Activated naive CD4-positive, alpha-beta T cell treated with anti-CD3 and anti-CD28 coated beads, Interleukin-2, amount 50 U/mL, for 24 hours (primary cell): ENCODE results near the gene PPP2R2C.
A peak's percentile ranks its signal among the peaks of the same experiment; 100 is the strongest.

Experiments used
- H3K27ac Mint-ChIP-seq: one replicate; pipeline ENCODE4 v1.8.0; 2021; ENCODE audit warnings: mild to moderate bottlenecking, mixed read lengths
- H3K27me3 Mint-ChIP-seq: one replicate; pipeline ENCODE4 v1.8.0; 2021; ENCODE audit warnings: mixed read lengths
- H3K36me3 Mint-ChIP-seq: one replicate; pipeline ENCODE4 v1.8.0; 2021; ENCODE audit warnings: mixed read lengths
- H3K4me1 Mint-ChIP-seq: one replicate; pipeline ENCODE4 v1.8.0; 2021; ENCODE audit warnings: mixed read lengths
- H3K4me3 Mint-ChIP-seq: one replicate; pipeline ENCODE4 v1.8.0; 2021; ENCODE audit warnings: mild to moderate bottlenecking, mixed read lengths
- H3K9me3 Mint-ChIP-seq: one replicate; pipeline ENCODE4 v1.8.0; 2021; ENCODE audit warnings: mixed read lengths

The PPP2R2C gene

DNA sequence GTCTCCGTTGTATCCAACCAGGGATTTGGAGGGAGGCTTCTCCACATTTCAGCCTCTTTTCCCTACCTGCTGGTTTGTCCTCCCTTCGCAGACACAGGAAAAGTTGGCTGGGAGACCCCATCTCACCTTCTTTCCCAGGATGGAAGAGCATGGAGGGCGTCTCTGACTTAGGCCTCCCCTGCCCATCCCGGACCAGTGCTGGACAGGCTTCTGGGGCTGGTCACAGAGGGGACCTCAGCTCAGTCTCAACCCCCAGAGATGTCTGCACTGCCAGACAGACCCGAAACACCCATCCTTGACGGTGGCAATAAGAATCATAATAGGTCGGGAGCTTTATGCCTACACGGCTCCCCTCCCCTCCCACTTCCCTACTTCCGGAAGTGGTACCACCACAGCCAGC, 201.2 kb downstream of the PPP2R2C start:
- H3K4me3 Mint-ChIP-seq = peak overlapping the region; percentile 89
- no peaks in the 10 kb centered on the region for H3K36me3 Mint-ChIP-seq
- no peaks in the 10 kb centered on the region for H3K9me3 Mint-ChIP-seq
- H3K27ac Mint-ChIP-seq = no peak overlapping the region
- peaks cover 16% of the 10 kb centered on the region for H3K4me1 Mint-ChIP-seq
- H3K27me3 Mint-ChIP-seq = no peaks in the 10 kb centered on the region

DNA sequence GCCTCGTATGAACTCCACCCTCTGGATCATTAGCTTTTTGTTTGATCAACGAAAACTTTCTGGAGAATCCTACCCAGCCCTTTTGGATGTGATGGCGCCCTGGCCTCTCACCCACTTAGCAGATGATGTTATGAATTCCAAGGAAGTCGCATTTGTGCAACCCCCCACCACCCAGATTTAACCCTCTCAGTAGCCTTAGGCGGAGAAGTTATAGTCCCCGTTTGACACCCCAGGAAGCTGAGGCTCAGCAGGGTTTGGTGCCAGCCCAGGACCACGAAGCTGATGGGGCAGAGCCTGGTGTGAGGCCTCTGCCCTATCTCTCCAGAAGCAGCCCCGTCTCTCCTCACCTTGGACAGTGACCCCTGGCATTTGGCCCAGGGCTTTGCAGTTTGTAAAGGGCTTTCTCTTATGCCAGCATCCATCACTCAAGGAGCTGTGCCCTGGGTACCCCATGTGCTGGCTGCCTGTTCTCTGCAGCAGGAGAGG, 201.7 kb downstream of the PPP2R2C start:
- H3K4me3 Mint-ChIP-seq = peak overlapping the region; percentile 89
- H3K27ac Mint-ChIP-seq = peak overlapping the region; percentile 26
- peaks cover 16% of the 10 kb centered on the region for H3K4me1 Mint-ChIP-seq
- H3K9me3 Mint-ChIP-seq = no peaks in the 10 kb centered on the region
- no peaks in the 10 kb centered on the region for H3K27me3 Mint-ChIP-seq
- H3K36me3 Mint-ChIP-seq = no peaks in the 10 kb centered on the region
